GM23248 (cell line): ENCODE results near the gene EVI5L. TPM values are rescaled to one million over a fixed set of nuclear protein-coding genes. Genes with fewer than 3 reads are reported as not detected.

Experiments used
- DNase-seq: peaks from one replicate; pipeline ENCODE4 v3.0.0-alpha.2; 2015
- H2AFZ ChIP-seq: fragments of 200-600 bp; sonication (generic); 2 replicates; pipeline ENCODE4 v1.6.1; 2016; ENCODE audit warnings: antibody characterized with exemption
- H3F3A ChIP-seq: fragments of 200-600 bp; sonication (generic); 2 replicates; pipeline ENCODE4 v1.6.1; 2016; ENCODE audit warnings: mild to moderate bottlenecking, antibody characterized with exemption, mixed run types; ENCODE audit not compliant: insufficient read depth
- H3K27ac ChIP-seq: fragments of 200-600 bp; sonication (generic); 2 replicates; pipeline ENCODE4 v1.5.1; 2016; ENCODE audit warnings: mild to moderate bottlenecking
- H3K27me3 ChIP-seq: fragments of 200-600 bp; sonication (generic); replicated peaks from 2 replicates; pipeline ENCODE4 v1.6.1; 2016; ENCODE audit warnings: mild to moderate bottlenecking; ENCODE audit not compliant: insufficient read depth
- H3K36me3 ChIP-seq: fragments of 200-600 bp; sonication (generic); 2 replicates; pipeline ENCODE4 v1.6.1; 2016; ENCODE audit warnings: low read depth, mild to moderate bottlenecking
- H3K4me1 ChIP-seq: fragments of 200-600 bp; sonication (generic); 2 replicates; pipeline ENCODE4 v1.6.1; 2016; ENCODE audit warnings: mild to moderate bottlenecking; ENCODE audit not compliant: insufficient read depth
- H3K4me2 ChIP-seq: fragments of 200-600 bp; sonication (generic); one replicate; pipeline ENCODE4 v1.6.1; 2016; ENCODE audit warnings: mild to moderate bottlenecking; ENCODE audit not compliant: unreplicated experiment
- H3K4me3 ChIP-seq: fragments of 200-600 bp; sonication (generic); 2 replicates; pipeline ENCODE4 v1.5.1; 2016; ENCODE audit warnings: mild to moderate bottlenecking
- H3K79me2 ChIP-seq: fragments of 200-600 bp; sonication (generic); 2 replicates; pipeline ENCODE4 v1.6.1; 2016; ENCODE audit warnings: mild to moderate bottlenecking; ENCODE audit not compliant: insufficient read depth
- H3K9ac ChIP-seq: fragments of 200-600 bp; sonication (generic); 2 replicates; pipeline ENCODE4 v1.6.1; 2016; ENCODE audit warnings: mild to moderate bottlenecking
- H3K9me2 ChIP-seq: fragments of 200-600 bp; sonication (generic); 2 replicates; pipeline ENCODE4 v1.6.1; 2016; ENCODE audit warnings: mixed run types, mild to moderate bottlenecking, moderate library complexity; ENCODE audit not compliant: insufficient read depth
- H3K9me3 ChIP-seq: fragments of 200-600 bp; sonication (generic); one replicate; pipeline ENCODE4 v1.6.1; 2017; ENCODE audit warnings: low read depth
- H4K20me1 ChIP-seq: fragments of 200-600 bp; sonication (generic); 2 replicates; pipeline ENCODE4 v1.6.0; 2016; ENCODE audit not compliant: insufficient read depth
- EZH2 ChIP-seq: fragments of 200-600 bp; sonication (generic); IDR thresholded peaks from 2 replicates; pipeline ENCODE4 v1.6.1; 2018; ENCODE audit warnings: antibody characterized with exemption, mild to moderate bottlenecking; ENCODE audit not compliant: insufficient read depth, poor library complexity, severe bottlenecking
- EZH2phosphoT487 ChIP-seq: fragments of 200-600 bp; sonication (generic); IDR thresholded peaks from 2 replicates; pipeline ENCODE4 v1.6.1; 2018; ENCODE audit warnings: antibody characterized with exemption, moderate library complexity, mild to moderate bottlenecking, low read depth; ENCODE audit not compliant: insufficient read depth
- WGBS, 2 experiments: methylation state at CpG; one replicate each; pipeline ENCODE4 v1.1.6; 2015 to 2017; ENCODE audit warnings: low lambda C conversion rate in 2 of 2, low coverage in 1 of 2; ENCODE audit errors: missing lambda C conversion rate in 2 of 2; 5-methylcytosine and 5-hydroxymethylcytosine counted together
- in situ Hi-C: fragments of 300-500 bp; cut with MboI; formaldehyde crosslinking; loops from 2 replicates; pipeline ENCODE4 v1.15.0; 2020
- polyA plus RNA-seq: library from polyadenylated mRNA; unstranded; fragments of >200 nt; fragmentation: Nextera tagmentation; extraction: Ambion mirVana; gene quantifications from 2 replicates; pipeline ENCODE4 v1.2.1, GENCODE V29; 2016
- total RNA-seq: library from RNA; depleted of rRNA; stranded (reverse); fragments of >200 nt; shearing (Covaris generic); gene quantifications from 2 replicates; pipeline ENCODE4 v1.2.3, GENCODE V29; 2014

Gene EVI5L
- total and polyA plus RNA-seq, 2 experiments from 2014 or later, result 6.9 to 24.3 TPM

DNA sequence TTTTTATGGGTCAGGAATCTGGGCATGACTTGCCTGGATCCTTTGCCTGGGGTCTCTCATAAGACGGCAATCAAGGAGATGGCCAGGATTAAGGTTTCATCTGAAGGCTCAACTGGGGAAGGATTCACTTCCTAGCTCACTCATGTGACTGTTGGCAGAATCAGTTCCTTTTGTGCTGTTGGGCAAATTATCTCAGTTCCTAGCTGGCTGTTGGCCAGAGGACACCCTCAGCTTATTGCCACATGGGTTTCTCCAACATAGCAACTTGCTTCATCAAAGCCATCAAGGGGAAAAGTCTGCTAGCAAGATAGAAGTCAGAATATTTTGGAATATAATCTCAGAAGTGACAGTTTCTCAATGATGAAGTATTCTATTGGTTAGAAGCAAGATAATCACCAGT is 12.2 kb upstream of the EVI5L start:
- WGBS, 2 experiments, result 86% methylated on average over 1 of the region's 1 CpG
- no peak for TF ChIP-seq EZH2
- TF ChIP-seq EZH2phosphoT487, result no peak
- Histone ChIP-seq H3K9me3 (no peaks in the 10 kb centered on the region), H3K27ac (no peak overlapping the region), H3K4me2 (no peak overlapping the region), H3F3A (no peaks in the 10 kb centered on the region), H3K4me1 (no peaks in the 10 kb centered on the region), H4K20me1 (no peaks in the 10 kb centered on the region), H3K9me2 (no peaks in the 10 kb centered on the region), H3K36me3 (no peaks in the 10 kb centered on the region), H3K27me3 (peaks cover 18% of the 10 kb centered on the region), H2AFZ (no peak overlapping the region), H3K9ac (no peak overlapping the region), H3K79me2 (no peaks in the 10 kb centered on the region), H3K4me3 (no peak overlapping the region)
- DNase-seq, result no peak
- in situ Hi-C loops, result loop anchor here (25.0 kb wide), 1 partner anchor 456 kb away; no protein-coding TSS in a partner anchor

DNA sequence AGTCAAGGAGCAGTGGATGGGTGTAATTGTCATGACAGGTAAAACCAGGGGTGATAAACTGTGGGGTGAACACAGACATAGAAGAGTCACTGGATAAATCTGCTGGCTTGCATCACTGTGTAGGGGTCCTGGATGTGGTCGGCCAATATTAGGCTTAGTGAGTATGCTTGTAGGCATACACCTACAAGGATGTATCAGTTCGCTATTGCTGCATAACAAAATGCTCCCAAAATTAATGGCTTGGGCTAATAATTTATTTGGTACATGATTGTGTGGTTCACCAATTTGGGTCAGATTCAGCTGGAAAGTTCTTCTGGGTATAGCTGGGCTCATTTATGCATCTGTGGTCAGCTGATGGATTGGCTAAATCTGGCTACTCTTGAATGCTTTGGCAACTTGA is 11.2 kb upstream of the EVI5L start:
- H3K4me2 ChIP-seq, result no peak overlapping the region
- no peaks in the 10 kb centered on the region for H3K79me2 ChIP-seq
- H3K4me1 ChIP-seq, result peaks cover 3% of the 10 kb centered on the region; the same call in 1 of the 2 replicates
- H3K4me3 ChIP-seq, result no peak overlapping the region
- no peaks in the 10 kb centered on the region for H3F3A ChIP-seq
- DNase-seq, result no peak
- 32 to 34% methylated on average over 2 of the region's 2 CpGs for WGBS, 2 experiments
- no peaks in the 10 kb centered on the region for H3K36me3 ChIP-seq
- H3K27me3 ChIP-seq, result peaks cover 18% of the 10 kb centered on the region
- H3K9me3 ChIP-seq, result no peaks in the 10 kb centered on the region
- no peaks in the 10 kb centered on the region for H4K20me1 ChIP-seq
- H3K9ac ChIP-seq, result no peak overlapping the region
- no peak overlapping the region for H2AFZ ChIP-seq
- TF ChIP-seq EZH2 (no peak), EZH2phosphoT487 (no peak)
- H3K9me2 ChIP-seq, result no peaks in the 10 kb centered on the region
- H3K27ac ChIP-seq, result no peak overlapping the region
- in situ Hi-C loops, result loop anchor here (25.0 kb wide), 1 partner anchor 457 kb away; no protein-coding TSS in a partner anchor

DNA sequence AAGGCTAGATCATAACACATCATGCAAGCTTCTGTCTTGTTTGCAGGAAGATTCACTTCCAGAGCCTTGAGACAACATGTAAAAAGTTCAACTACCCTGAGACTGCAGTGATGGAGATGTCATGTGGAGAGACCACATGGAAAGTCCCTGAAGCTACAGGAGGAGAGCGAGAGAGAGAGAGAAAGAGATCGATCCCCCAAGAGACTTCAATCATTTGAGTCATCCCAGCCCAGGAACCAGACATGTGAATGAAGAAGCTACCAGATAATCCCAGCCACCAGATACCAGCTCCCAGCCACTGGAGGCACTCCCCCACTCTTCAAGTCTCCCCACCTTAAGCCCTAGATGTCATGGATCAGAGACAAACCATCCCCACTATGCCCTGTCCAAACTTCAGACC is 10.7 kb upstream of the EVI5L start:
- Histone ChIP-seq H3F3A (no peaks in the 10 kb centered on the region), H4K20me1 (no peaks in the 10 kb centered on the region), H2AFZ (no peak overlapping the region), H3K4me1 (peaks cover 5% of the 10 kb centered on the region; the same call in 1 of the 2 replicates), H3K4me2 (no peak overlapping the region), H3K9me2 (no peaks in the 10 kb centered on the region), H3K36me3 (no peaks in the 10 kb centered on the region), H3K9me3 (no peaks in the 10 kb centered on the region), H3K4me3 (no peak overlapping the region), H3K27me3 (peaks cover 17% of the 10 kb centered on the region), H3K9ac (no peak overlapping the region), H3K79me2 (no peaks in the 10 kb centered on the region), H3K27ac (no peak overlapping the region)
- DNase-seq, result no peak
- no peak for TF ChIP-seq EZH2phosphoT487
- no peak for TF ChIP-seq EZH2
- in situ Hi-C loops, result loop anchor here (25.0 kb wide), 1 partner anchor 457 kb away; no protein-coding TSS in a partner anchor
- 48 to 52% methylated on average over 2 of the region's 2 CpGs for WGBS, 2 experiments

DNA sequence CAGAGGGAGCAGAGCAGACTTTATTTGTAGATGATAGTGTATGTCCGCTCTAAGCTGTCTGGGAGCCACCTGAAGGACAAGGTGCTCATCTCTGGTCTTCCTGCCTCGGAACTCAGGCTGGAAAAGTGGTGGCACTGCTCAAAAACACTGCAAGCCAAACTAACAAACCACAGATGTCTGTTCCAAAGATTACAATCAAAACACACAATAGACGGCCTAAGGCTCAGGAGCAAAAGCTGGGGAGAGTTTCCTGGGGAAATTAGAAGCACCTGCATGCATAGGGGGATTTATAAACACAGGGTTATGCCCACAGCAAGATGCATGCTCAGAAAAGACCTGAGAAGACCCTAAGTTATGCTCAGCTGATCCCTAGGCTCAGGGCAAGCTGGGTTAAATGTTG is 9.4 kb upstream of the EVI5L start:
- Histone ChIP-seq H3K4me1 (peaks cover 5% of the 10 kb centered on the region; the same call in 1 of the 2 replicates), H3F3A (no peaks in the 10 kb centered on the region), H3K27me3 (peaks cover 12% of the 10 kb centered on the region; the same call in 1 of the 2 replicates), H3K36me3 (no peaks in the 10 kb centered on the region), H4K20me1 (no peaks in the 10 kb centered on the region), H3K4me2 (no peak overlapping the region), H3K9me2 (no peaks in the 10 kb centered on the region), H3K9ac (no peak overlapping the region), H3K27ac (no peak overlapping the region), H2AFZ (no peak overlapping the region), H3K9me3 (no peaks in the 10 kb centered on the region), H3K79me2 (no peaks in the 10 kb centered on the region), H3K4me3 (no peak overlapping the region)
- TF ChIP-seq EZH2phosphoT487 (no peak), EZH2 (no peak)
- WGBS, 2 experiments, result 20 to 26% methylated on average over 3 of the region's 3 CpGs
- no peak for DNase-seq
- in situ Hi-C loops, result loop anchor here (25.0 kb wide), 1 partner anchor 458 kb away; no protein-coding TSS in a partner anchor
